ENCODE data around the gene LIAS. TPM values are rescaled to one million over a fixed set of nuclear protein-coding genes. Genes with fewer than 3 reads are reported as not detected.
A peak's percentile ranks its signal among the peaks of the same experiment; 100 is the strongest.
"Not testable (repeated sequence)": the region's sequence is repeated elsewhere in the genome, so short reads cannot be mapped to it uniquely, and the experiment has no call there.

The LIAS gene
- total RNA-seq, 4 donors from 2014 or later, result 9.1 to 17.8 (median 13.1) TPM

- intact Hi-C loops (cut with DNase I), result no loop called here
- H3K4me3 ChIP-seq, result no peak overlapping the region
- WGBS, 2 donors, result 48 to 64% methylated on average over 1 of the region's 1 CpG
- TF ChIP-seq CTCF (IDR thresholded peaks at IDR 0.05) (no peak), POLR2A (IDR thresholded peaks at IDR 0.05) (no peak)
- H3K9me3 ChIP-seq, result no peaks in the 10 kb centered on the region
- no peaks in the 10 kb centered on the region for H3K4me1 ChIP-seq
- no peaks in the 10 kb centered on the region for H3K27me3 ChIP-seq
- no peak for DNase-seq
- H3K27ac ChIP-seq, result no peak overlapping the region
- H3K36me3 ChIP-seq, result peaks cover 16 to 100% (median 55%) of the 10 kb centered on the region in 3 donors
Observed at GRCh38 chr4:39505581-39505980, 46.7 kb downstream of the LIAS start.

- H3K27me3 ChIP-seq, result no peaks in the 10 kb centered on the region
- no peak for TF ChIP-seq POLR2A (IDR thresholded peaks at IDR 0.05)
- TF ChIP-seq CTCF (IDR thresholded peaks at IDR 0.05), result no peak
- no peak for DNase-seq
- H3K4me1 ChIP-seq, result peaks cover 0 to 15% (median 0%) of the 10 kb centered on the region in 3 donors
- no peak overlapping the region for H3K4me3 ChIP-seq
- H3K9me3 ChIP-seq, result no peaks in the 10 kb centered on the region
- H3K27ac ChIP-seq, result no peak overlapping the region
- H3K36me3 ChIP-seq, result peaks cover 0 to 92% (median 51%) of the 10 kb centered on the region in 3 donors
- WGBS, 2 donors, result 92 to 96% methylated on average over 5 of the region's 5 CpGs
- intact Hi-C loops (cut with DNase I), result no loop called here
Observed at GRCh38 chr4:39510348-39510929, 51.6 kb downstream of the LIAS start.

GRCh38 chr4:39514266-39514665 lies 55.4 kb downstream of the LIAS start:
- intact Hi-C loops (cut with DNase I); H3K9me3 ChIP-seq; H3K4me3 ChIP-seq; H3K27me3 ChIP-seq; DNase-seq: not testable (repeated sequence)
- peaks cover 0 to 88% (median 39%) of the 10 kb centered on the region in 3 donors for H3K36me3 ChIP-seq
- peaks cover 0 to 18% (median 0%) of the 10 kb centered on the region in 3 donors for H3K4me1 ChIP-seq
- 80 to 92% methylated on average over 1 of the region's 1 CpG for WGBS, 2 donors
- peak overlapping the region in 3 of 4 donors; percentile 65 to 72 (median 69) for H3K27ac ChIP-seq

- no peaks in the 10 kb centered on the region for H3K27me3 ChIP-seq
- H3K36me3 ChIP-seq, result peaks cover 0 to 88% (median 32%) of the 10 kb centered on the region in 3 donors
- peak overlapping the region; percentile 31 to 72 (median 67) for H3K27ac ChIP-seq
- DNase-seq, result no peak
- no peak for TF ChIP-seq POLR2A (IDR thresholded peaks at IDR 0.05)
- TF ChIP-seq CTCF (IDR thresholded peaks at IDR 0.05), result no peak
- 60 to 62% methylated on average over 4 of the region's 4 CpGs for WGBS, 2 donors
- H3K4me1 ChIP-seq, result peaks cover 0 to 18% (median 0%) of the 10 kb centered on the region in 3 donors
- intact Hi-C loops (cut with DNase I), result no loop called here
- no peaks in the 10 kb centered on the region for H3K9me3 ChIP-seq
- no peak overlapping the region for H3K4me3 ChIP-seq
Observed at GRCh38 chr4:39514888-39515401, 56.1 kb downstream of the LIAS start.

GRCh38 chr4:39515669-39516401 lies 57.0 kb downstream of the LIAS start:
- H3K27me3 ChIP-seq; H3K4me3 ChIP-seq; DNase-seq; intact Hi-C loops (cut with DNase I); H3K9me3 ChIP-seq: not testable (repeated sequence)
- Histone ChIP-seq H3K36me3 (peaks cover 0 to 88% (median 27%) of the 10 kb centered on the region in 3 donors), H3K27ac (peak overlapping the region in 3 of 4 donors; percentile 65 to 72 (median 69)), H3K4me1 (peaks cover 0 to 18% (median 0%) of the 10 kb centered on the region in 3 donors)
- 96 to 98% methylated on average over 12 to 13 of the region's 14 CpGs for WGBS, 2 donors

- intact Hi-C loops (cut with DNase I), result no loop called here
- 81 to 87% methylated on average over 2 of the region's 2 CpGs for WGBS, 2 donors
- Histone ChIP-seq H3K36me3 (peaks cover 0 to 84% (median 23%) of the 10 kb centered on the region in 3 donors), H3K4me3 (no peak overlapping the region), H3K9me3 (no peaks in the 10 kb centered on the region), H3K27ac (peak overlapping the region in 2 of 4 donors; percentile 69 to 72), H3K4me1 (peaks cover 0 to 21% (median 0%) of the 10 kb centered on the region in 3 donors), H3K27me3 (no peaks in the 10 kb centered on the region)
- no peak for DNase-seq
- TF ChIP-seq CTCF (IDR thresholded peaks at IDR 0.05) (no peak), POLR2A (IDR thresholded peaks at IDR 0.05) (no peak)
Observed at GRCh38 chr4:39516407-39516966, 57.6 kb downstream of the LIAS start.
